NCI-H2081 (cell line): ENCODE results near the gene BRK1.
"Not testable (repeated sequence)": the region's sequence is repeated elsewhere in the genome, so short reads cannot be mapped to it uniquely, and the experiment has no call there.

Source experiments
- DNase-seq, 2 experiments: peaks; one replicate each; lab custom pipeline; 2025; lab: John Stamatoyannopoulos, UW

Gene BRK1

DNA sequence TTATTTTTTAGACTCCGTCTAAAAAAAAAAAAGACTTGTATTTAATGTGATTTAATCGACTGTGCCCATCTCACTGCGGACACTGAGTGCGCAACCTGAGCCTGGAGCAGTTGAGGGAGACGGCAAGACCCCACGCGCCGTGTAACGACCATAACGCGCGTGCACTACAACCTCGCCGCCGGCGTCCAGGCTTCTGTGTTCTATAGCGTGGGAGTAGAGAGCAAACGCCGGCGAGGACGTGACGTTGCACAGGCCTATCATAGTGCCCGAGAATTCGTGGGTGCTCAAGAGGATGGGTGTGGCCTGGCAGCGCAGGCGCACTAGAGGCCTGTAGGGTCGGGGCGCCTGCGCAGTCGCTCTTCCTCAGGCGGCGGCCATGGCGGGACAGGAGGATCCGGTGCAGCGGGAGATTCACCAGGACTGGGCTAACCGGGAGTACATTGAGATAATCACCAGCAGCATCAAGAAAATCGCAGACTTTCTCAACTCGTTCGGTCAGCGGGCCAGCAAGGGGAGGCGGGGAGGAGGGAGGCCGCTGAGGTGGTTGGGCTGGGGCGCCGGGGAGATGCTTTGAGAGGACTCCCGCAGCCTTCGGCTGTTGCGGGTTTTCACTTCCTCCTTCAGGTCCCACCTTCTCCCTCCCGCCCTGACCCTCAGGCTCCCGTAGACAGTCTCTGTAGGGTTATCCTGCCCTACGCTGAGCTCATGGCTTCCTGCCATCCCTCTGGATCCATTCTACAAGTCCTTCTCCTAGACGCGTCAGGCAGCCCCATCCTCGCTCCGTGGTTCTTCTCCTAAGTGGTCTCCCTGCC lies at the start of gene BRK1:
Gene BRK1 (plus strand): TSS at position 350 of the 812 bp plus-strand sequence. CDS start 27 bp downstream, at position 377.
- peak; percentile 88 to 92 for DNase-seq

DNA sequence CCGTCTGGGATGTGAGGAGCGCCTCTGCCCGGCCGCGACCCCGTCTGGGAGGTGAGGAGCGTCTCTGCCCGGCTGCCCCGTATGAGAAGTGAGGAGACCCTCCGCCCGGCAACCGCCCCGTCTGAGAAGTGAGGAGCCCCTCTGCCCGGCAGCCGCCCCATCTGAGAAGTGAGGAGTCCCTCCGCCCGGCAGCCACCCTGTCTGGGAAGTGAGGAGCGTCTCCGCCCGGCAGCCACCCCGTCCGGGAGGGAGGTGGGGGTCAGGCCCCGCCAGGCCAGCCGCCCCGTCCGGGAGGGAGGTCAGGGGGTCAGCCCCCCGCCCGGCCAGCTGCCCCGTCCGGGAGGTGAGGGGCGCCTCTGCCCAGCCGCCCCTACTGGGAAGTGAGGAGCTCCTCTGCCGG lies 45.4 kb upstream of the BRK1 start:
- not testable (repeated sequence) for DNase-seq

DNA sequence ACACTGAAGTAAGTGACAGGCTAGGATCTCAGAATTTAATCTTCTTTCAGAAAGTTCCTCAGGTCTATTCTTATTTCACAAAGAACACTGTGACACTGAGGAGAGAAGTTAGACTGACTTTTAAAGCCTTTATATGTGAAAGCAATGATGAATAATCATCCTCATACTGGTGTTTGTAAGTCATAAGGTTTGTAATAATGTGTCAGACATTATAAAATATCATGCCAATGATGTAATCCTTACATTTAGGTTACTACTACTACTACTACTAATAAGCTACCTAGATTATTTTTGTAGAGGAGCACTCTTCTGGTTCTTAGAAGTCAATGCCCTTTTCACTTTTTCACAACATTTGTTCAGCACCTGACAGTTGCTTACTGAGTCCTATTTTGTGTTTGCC lies 40.8 kb upstream of the BRK1 start:
- DNase-seq, result no peak

DNA sequence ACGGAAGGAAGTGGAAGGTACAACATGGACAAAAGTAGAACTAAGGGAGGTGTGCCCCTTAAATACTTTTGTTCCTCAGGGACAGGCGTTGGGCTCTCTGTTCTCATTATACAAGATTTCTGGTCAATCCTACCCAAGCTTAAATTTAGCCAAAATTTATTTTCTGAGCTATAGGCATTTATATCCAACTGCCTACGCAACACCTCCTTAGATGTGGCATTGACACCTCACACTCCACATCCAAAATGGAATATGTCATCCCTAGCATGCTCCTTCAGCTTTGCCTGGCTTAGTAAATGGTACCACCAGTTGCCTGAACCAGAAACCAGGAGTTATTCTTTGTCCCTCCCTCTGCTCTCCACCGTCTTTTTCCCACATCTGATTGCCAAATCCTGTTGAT lies 33.6 kb upstream of the BRK1 start:
- DNase-seq, result no peak

DNA sequence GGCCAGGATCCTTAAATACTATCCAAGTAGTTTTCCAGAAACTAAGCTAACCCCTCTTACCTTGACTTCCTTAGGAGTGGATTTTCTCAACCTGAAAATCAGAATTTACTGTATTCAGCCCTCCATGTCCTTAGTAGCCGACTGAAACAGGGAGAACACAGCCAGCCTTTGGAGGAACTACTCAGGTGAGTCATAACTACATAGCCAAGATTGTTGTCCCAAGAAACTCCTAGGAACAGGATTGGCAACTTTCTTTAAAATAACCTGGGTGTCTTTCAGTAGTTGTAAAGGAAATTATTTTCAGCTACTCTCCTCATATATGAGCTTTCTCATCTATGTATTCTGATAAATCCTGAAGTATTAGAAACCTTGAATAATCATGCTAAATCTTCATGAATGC lies 29.7 kb upstream of the BRK1 start:
- no peak for DNase-seq

DNA sequence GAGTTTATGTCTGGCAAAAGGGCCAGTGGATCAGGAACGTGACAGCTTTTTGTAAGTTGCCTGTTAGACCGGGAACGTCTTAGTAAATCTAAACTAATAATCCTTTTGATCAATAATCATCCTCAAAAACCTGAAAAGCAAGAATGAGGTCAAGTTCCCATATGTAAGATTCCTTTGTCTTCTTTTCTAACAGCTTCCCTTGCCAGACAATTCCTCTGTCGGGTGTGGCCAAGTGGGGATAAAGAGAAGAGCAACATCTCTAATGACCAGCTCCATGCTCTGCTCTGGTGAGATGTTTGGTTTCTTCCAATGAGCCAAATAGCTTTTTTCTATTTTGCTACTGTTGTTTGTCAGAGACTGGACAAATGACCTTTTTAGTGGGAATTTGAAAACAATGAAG lies 27.2 kb upstream of the BRK1 start:
- no peak for DNase-seq

DNA sequence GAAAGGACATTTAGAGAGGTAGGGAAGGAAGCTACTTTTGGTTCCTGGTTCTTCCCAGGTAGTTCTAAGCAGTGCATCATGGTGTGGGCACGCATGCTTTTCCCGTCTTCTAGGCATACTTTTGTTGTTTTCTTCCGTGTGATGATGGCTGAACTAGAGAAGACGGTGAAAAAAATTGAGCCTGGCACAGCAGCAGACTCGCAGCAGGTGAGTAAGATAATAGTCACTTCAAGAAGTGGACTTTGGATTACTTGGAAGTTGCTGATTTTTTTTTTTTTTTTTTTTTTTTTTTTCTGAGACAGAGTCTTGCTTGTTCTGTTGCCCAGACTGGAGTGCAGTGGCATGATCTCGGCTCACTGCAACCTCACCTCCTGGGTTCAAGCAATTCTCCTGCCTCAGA lies 25.3 kb upstream of the BRK1 start:
- no peak for DNase-seq

DNA sequence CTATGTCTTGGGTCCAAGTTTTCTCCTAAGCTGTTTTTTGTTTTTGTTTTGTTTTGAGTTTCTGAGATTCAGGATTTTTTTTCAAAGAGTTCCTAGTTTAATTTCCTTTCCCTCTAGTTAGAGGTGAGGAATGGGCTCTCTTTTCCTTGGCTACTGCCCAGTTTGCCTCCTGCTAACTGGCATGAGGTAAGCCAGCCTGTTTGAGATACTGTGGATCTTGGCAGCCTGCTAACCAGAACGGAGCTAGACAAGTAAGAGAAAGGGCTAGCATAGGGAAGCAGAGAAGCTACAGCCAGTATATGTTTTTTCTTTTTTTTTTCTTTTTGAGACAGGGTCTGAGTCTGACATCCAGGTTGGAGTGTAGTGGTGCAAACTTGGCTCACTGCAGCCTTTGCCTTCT lies 24.7 kb upstream of the BRK1 start:
- DNase-seq, result not testable (repeated sequence)

DNA sequence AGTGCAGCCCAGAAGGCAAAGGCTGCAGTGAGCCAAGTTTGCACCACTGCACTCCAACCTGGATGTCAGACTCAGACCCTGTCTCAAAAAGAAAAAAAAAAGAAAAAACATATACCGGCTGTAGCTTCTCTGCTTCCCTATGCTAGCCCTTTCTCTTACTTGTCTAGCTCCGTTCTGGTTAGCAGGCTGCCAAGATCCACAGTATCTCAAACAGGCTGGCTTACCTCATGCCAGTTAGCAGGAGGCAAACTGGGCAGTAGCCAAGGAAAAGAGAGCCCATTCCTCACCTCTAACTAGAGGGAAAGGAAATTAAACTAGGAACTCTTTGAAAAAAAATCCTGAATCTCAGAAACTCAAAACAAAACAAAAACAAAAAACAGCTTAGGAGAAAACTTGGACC lies 24.1 kb upstream of the BRK1 start:
- not testable (repeated sequence) for DNase-seq

DNA sequence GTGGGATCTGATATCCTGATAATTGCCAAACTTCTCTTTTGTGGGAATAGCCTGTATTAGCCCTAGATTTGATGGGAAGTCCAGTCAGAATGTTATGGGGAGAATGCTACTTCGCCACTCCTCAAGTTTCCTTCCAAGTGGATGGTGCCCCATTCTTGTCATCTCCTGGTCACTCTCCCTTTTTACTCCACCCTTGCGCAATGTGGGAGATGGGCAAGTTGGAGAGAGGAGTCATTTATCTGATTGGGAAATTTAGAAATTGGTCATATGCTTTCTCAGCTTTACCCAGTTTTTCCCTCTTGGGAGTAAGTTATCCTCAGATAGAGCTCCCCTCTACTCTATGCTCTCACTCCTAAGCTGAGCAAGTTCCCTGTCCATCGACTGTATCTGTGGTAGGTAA lies 21.8 kb upstream of the BRK1 start:
- DNase-seq, result no peak

DNA sequence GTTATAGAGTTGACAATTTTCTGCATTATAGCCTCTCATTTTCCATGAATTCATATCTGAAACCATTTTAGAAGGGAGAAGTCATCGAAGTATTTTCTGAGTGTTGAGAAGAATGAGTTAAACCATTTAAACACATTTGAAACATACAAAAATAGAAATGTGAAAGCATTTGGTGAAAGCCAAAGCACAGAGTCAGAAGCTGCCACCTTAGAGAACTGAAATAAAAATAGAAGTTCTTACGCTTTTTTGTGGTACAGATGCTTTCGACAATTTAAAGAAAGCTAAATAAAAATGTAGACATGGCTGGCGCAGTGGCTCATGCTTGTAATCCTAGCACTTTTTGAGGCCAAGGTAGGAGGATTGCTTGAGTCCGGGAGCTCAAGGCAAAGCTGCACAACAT lies 16.4 kb upstream of the BRK1 start:
- DNase-seq, result no peak

DNA sequence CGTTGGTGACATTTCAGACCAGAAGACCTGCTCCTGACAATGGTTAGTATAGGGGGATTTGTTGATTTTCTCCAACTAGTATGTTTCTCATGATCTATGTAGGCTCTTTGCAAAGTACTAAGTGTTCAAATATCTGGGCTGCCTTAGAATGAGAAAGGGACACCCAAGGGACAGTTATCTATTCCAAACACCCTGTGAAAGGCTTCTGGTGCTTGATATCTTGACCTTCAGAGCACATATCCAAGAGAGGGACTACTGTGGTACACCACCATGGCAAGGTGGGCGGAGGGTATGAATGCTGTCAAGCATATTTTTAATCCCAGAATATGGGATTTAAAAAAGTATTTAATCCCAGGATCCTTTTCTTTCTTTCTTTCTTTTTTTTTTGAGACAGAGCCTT lies 8.6 kb upstream of the BRK1 start:
- no peak for DNase-seq

DNA sequence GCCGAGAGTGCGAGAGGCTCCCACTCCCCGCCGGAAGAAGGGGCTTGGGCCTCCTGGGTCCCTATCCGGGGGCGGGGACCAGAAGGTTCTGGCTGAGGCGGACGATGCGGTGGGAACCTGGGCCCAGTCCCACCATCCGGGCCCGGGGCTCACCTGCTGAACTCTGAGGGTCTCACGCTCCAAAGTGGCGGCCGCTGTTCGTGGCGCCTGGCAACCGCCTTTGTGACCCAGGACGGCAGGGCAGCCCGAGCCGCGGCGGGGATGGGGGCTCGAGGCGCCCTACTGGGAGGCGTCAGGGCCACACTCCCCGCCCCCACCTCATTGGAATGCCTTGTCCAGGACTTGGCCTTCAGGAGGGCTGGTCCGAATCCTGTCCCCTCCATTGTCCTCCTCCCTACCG lies 7.4 kb upstream of the BRK1 start, which contains the start of gene FANCD2OS:
Gene FANCD2OS (minus strand): TSS at position 165 of the 400 bp plus-strand sequence. CDS start 3,481 bp downstream, outside the sequence.
- DNase-seq, result no peak

DNA sequence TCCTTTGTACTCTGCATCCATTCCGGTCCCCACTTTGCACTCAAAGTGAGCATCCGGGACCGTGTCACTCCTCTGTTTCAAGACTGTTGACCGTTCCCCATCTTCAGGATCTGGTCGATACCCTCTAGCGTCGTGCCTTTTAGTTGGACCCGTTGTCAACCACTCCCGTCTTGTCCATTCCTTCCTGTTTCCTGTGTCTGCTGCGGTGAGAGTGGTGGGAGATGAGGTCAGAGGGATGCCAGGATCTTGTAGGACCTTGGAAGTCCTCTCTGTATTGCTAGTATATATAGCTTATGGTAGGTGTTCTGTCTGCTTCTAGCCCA lies 624 bp downstream of the BRK1 start:
- peak in 1 of 2 experiments; percentile 27 for DNase-seq

DNA sequence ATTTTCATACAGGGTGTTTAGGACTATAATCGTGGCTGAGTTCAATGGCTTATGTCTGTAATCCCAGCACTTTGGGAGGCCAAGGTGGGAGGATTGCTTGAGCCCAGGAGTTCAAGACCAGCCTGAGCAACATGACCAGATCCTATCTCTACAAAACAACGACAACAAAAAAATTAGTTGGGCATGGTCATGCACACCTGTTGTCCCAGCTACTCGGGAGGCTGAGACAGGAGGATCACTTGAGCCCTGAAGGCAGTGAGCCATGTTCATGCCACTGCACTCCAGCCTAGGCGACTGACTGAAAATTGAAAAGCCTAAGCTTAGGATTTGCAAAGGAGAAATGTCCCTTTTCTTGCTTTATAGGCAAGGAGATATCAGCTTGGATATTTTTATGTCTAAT lies 1.5 kb downstream of the BRK1 start:
- no peak for DNase-seq

DNA sequence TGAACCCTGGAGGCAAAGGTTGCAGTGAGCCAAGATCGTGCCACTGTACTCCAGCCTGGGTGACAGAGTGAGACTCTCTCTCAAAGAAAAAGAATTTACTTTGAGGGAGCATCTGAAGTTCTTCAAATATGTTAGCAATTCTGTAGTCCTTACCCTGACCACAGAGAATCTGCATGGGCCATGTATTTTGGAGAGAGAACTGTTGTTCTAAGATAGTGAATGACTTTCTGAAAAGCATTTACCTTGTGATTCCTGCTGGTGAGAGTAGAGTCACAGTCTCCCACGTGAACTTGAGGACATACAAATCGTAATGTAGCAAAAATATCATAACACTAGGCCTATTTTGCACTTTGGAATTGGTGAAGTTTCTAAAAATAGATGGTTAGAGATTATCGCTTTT lies 3.9 kb downstream of the BRK1 start:
- no peak for DNase-seq

DNA sequence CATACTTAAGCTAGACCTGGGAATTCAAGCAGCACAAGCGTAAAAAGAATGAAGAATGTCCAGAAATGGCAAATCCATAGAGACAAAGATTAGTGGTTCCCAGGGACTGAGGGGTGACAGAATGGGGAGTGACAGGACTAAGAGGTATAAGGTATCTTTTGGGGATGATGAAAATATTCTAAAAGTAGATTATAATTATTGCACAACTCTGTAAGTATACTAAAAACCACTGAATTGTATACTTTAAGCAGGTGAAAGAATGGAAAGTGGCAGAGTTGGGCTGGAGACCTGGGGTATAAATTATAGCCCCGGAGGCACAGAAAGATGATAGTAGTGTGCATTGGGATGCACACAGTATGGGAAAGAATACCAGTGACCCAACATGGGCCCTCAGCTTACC lies 5.6 kb downstream of the BRK1 start:
- no peak for DNase-seq

DNA sequence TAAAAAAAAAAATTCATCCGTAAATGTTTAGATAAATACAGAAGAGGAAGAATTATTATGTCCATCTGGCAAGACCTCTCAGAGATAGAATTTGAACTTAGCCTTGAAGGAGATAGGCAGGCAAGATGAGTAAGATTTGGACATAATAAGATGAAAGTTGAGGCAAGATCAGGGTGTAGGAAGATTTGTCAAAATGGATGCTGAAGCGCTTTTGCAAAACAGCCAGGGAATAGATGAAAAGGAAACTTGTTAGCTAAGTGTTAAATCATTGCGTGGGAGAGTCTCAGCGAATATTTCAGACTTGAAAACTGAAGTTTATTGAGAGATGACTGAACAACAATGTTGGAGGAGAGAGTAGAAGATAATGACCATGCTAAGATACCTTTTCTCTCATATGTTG lies 7.2 kb downstream of the BRK1 start:
- DNase-seq, result no peak

DNA sequence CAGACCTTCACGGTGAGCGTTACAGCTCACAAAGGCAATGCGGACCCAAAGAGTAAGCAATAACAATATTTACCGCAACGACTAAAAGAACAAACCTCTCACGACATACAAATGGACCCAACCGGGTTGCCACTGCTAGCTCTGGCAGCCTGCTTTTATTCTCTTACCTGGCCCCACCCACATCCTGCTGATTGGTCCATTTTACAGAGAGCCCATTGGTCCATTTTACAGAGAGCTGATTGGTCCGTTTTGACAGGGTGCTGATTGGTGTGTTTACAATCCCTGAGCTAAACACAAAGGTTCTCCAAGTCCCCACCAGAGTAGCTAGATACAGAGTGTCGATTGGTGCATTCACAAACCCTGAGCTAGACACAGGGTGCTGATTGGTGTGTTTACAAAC lies 20.4 kb downstream of the BRK1 start:
- not testable (repeated sequence) for DNase-seq

DNA sequence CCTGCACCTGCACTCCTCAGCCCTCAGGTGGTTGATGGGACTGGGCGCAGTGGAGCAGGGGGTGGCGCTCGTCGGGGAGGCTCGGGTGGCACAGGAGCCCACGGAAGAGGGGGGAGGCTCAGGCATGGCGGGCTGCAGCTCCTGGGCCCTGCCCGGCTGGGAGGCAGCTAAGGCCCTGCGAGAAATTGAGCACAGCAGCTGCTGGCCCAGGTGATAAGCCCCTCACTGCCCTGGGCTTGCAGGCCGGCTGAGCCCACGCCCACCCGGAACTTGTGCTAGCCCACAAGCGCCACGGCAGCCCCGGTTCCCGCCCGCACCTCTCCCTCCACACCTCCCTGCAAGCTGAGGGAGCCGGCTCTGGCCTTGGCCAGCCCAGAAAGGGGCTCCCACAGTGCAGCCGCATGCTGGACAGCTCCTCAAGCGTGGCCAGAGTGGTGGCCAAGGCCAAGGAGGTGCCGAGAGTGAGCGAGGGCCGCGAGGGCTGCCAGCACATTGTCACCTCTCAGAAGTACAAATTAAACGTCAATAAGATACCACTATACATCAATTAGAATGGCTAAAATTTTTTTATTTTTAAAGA lies 21.0 kb downstream of the BRK1 start:
- no peak for DNase-seq

DNA sequence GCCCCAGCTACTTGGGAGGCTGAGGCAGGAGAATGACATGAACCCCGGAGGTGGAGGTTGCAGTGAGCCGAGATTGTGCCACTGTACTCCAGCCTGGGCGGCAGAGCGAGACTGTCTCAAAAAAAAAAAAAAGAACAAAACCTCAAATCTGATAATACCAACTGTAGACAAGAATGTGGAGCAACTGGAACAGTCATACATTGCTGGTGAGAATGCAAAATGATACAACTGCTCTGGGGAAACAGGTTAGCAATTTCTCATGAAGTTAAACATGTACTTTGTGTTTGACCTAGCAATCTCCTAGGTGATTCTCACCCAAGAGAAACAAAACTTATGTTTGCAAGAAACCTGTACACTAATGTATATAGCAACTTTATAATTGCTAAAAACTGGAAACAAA lies 21.7 kb downstream of the BRK1 start:
- no peak for DNase-seq

DNA sequence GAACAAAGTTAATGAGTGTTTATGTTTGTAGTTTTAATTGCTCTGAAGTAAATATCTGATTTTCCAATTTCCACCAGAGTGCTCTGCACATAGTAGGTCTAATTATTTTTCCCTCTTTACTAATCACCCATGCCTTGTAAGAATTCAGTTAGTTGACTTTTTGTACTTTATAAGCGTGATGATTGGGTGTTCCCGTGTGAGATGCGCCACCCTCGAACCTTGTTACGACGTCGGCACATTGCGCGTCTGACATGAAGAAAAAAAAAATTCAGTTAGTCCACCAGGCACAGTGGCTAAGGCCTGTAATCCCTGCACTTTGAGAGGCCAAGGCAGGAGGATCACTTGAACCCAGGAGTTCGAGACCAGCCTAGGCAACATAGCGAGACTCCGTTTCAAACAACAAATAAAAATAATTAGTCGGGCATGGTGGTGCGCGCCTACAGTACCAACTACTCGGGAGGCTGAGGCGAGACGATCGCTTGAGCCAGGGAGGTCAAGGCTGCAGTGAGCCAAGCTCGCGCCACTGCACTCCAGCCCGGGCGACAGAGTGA lies 25.6 kb downstream of the BRK1 start:
- DNase-seq, result no peak

DNA sequence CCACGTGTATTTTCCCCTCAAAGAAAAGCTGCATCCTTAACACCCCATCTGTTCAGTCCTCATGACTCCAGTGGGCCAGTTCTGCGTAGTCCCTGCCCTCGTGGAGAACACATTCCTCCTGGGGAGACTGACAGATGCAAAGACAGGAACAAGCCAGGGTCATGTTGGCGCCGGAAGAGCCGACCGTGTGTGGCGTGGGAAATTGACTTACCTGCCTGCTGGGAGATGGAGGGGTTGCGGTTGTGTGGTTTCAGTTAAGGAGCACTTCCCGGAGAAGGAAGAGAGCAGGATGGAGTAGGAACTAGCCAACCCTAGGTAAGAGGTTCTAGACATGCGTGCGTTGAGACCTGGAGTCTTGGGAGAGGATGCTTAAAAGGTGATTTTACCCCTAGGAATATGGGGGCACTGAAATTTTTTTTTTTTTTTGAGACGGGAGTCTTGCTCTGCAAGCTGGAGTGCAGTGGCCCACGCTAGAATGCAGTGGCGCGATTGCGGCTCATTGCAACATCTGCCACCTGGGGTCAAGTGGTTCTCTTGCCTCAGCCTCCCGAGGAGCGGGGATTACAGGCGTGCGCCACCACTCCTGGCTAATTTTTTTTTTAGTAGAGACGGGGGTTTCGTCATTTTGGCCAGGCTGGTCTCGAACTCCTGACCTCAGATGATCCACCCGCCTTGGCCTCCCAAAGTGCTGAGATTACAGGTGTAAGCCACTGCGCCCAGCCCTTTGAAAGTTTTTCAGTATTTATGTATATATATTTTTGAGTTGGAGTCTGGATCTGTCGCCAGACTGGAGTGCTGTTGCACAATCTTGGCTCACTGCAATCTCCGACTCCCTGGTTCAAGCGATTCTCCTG lies 27.5 kb downstream of the BRK1 start:
- peak; percentile 16 to 34 for DNase-seq
